ENCODE measurements around the gene NANOS3. TPM values are rescaled to one million over a fixed set of nuclear protein-coding genes. Genes with fewer than 3 reads are reported as not detected.

Gene NANOS3
- total RNA-seq, 1 donor from 2014 or later, result 1.8 TPM

DNA sequence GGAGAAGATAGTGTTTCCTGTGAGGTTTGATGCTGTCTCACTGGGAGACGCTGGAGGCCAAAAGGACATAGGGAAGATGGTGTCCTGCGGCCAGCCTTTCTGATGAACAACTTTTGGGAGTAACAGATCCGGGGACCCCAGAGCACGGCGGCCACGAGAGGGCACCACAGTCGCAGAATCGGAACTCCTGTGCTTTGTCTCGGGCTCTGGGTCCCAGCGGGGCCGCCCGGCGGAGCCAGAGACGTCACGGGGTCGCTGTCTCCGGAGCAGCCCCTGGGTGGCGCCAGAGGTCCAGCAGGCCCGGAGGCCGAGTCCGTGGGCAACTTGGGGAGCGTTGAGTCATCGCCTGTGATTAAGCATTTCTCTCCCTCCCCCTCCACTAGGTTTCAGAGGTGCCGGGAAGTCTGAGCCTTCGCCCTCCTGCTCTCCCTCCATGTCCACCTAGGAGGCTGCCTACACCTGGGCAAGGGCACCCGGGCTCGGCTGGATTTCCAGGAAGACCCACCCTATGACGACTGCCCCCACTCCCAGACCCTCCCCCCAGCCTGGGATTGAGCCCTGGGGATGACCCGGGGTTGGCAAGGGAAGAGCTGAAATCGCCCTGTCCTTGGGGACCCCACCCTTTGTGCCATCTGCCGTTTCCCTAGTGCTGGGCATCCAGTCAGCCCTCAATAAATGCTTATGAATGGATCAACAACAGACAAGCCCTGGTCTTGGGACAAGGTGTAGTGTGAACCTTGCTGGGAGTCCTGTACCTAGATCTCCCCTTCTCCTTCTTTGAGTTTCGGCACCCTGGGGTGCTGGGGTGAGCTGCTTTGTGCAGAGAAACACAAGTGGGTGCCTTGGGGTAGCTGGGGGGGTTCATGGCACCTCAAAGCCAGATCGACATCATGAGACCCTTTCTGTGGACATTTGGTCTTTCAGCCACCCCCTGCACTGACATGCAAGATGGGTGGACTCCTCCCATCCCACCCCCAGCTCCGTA is 3.4 kb downstream of the NANOS3 start:
- ATAC-seq (ENCODE audit: poor library complexity) (peak; percentile 97), DNase-seq (peak; percentile 99)
- intact Hi-C loops (cut with DNase I), result loop anchor here (5.0 kb wide), 1 partner anchor 192 kb away; the partner anchor contains the start of gene MISP3

- intact Hi-C loops (cut with DNase I), result loop anchor here (5.0 kb wide), 1 partner anchor 191 kb away; the partner anchor contains the start of gene MISP3
- DNase-seq, result no peak
- ATAC-seq (ENCODE audit: poor library complexity), result no peak
Observed at GRCh38 chr19:13881251-13881691, 4.3 kb downstream of the NANOS3 start.

DNA sequence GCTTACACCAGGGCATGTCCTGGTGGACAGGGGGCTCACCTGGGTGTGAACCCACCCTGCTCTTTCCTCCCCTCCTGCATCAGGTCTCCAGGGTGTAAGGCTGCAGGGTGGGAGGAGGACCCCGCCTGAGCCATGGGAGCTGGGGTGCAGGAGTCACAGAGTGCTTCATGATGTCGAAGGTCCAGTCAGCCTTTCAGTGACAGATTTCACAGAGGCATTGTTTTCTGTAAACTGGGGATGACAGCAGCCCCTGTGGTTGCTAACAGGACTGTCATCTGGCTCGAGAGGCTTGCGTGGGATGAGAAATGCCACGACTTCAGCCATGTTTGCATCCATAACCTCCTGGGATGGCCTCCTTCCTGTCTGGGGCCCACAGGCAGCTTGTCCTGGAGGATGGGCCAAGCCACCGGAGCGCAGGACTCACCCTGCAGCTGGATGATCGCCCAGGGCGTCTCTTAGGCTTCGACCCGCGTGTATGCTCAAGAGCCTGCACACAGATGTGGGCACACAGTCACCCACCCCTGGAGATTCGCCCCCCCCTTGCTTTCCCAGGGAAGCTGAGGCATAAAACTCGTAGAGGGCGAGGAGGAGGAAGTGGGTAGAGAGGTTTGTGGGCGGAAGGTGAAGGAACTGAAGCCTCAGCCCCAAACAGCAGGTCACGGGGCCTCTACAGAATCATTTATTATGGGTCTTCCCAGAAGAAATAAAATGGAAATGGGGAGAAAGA is 4.9 kb downstream of the NANOS3 start:
- DNase-seq (peak; percentile 65), ATAC-seq (ENCODE audit: poor library complexity) (no peak)
- intact Hi-C loops (cut with DNase I), result loop anchor here (5.0 kb wide), 1 partner anchor 190 kb away; the partner anchor contains the start of gene MISP3

DNA sequence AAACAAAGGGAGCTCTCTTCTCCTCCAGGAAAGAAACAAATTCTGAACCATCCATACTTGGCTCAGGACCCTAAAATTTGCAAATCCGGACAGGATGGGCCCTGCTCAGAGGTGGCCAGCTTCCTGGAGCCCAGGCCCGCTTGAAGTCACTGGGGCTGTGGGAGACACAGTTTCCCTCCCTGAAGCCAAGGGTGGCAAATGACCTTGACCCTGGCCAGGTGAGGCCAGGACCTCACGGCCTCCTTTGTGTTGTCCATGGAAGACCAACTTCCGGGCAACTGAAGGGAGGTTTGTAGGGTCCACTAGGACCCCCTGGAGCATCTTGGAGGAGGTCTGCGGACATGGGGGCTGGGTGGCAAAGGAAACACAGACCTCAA is 5.5 kb downstream of the NANOS3 start:
- no peak for ATAC-seq (ENCODE audit: poor library complexity)
- intact Hi-C loops (cut with DNase I), result loop anchor here (5.0 kb wide), 1 partner anchor 190 kb away; the partner anchor contains the start of gene MISP3

DNA sequence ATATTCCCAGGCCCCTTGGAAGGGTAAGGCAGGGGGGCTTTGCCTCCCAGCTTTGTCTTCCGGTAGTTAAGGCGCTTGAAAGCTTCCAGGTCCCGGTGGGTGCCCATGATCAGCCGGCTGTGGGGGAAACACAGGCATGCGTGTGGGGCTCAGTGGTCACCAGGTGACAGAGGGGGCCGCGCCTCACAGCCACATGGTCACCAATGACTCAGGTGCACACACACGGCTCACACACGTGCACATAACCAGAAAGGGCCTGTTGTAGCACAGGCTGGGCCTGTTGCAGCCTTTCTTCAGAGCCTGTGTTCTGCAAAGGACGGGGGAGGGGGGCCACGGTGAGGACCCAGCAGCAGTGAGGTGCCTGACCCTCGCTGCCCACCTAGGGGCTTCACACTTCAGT is 5.9 kb downstream of the NANOS3 start:
- ATAC-seq (ENCODE audit: poor library complexity) (no peak), DNase-seq (no peak)
- intact Hi-C loops (cut with DNase I), result loop anchor here (5.0 kb wide), 1 partner anchor 189 kb away; the partner anchor contains the start of gene MISP3

More for the DNA sequence above, 5.5 kb downstream of the NANOS3 start:
- DNase-seq, result no peak

DNA sequence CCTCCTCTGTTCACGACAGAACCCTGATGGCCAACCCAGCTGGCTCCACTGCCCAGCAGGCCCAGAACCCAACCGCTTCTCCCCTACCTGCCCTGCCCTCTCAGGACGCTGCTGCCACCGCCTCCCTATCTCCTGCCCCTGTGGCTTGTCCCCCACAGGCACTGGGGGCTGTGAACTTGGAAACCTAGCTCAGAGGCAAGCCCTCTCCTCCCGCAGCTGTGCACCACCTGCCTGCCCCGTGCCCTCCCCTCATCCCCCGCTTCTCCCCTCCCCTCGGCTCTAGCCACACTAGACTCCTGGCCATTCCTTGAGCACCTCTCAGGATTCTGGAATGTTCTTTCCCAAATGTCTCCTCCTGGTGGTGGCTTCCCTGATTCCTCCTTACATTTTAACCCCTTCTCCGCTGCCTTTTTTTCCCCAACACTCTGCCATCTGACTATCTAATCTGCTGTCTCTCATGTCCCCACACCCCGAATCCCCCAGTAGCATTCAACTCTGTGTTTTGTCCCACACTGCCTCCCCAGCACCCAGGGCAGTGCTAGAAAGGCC is 6.7 kb downstream of the NANOS3 start:
- ATAC-seq (ENCODE audit: poor library complexity) (no peak), DNase-seq (no peak)
- intact Hi-C loops (cut with DNase I), result loop anchor here (5.0 kb wide), 1 partner anchor 189 kb away; the partner anchor contains the start of gene MISP3

DNA sequence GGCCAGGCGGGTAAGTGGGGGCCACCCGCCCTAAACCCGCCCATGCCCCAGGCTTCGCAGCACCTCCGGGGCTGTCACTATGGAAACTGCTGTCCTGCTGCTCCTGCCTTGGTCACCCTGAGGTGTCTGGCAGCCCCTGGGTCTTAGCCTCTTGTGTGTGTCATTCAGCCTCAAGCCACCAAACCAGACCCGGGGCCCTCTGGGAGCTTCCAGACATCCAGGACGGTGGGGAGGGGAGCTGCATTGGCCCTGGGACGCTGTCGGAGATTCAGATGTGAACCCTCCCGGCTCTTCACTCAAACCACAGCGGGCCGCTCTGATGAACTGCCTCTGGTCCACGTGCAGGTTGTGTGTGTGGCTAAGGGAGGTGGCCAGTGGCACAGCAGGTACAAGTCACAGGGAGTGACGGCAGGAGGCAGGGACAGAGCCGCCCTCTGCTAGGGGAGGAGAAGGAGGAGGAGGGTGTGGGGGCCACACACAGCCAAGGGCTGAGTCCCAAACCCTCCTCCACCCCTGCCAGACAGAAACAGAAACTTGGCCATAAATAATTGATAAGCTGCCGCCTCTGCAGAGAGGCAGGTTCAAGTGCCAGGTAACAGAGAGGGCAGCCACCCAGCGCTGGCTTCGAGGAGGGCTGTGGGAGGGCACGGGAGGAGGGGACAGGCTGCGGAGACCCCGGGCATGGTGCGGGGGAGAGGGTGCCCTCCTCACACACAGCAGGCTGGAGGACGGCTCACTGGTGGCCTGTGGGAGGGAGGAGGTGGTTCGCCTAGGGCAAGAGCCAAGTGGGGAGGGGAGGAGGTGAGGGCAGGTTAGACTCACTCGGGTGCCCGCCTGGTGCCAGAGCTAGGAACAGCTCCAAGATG is 8.0 kb downstream of the NANOS3 start:
- ATAC-seq (ENCODE audit: poor library complexity) (peak; percentile 9), DNase-seq (no peak)
- intact Hi-C loops (cut with DNase I), result loop anchor here (5.0 kb wide), 1 partner anchor 187 kb away; the partner anchor contains the start of gene MISP3

DNA sequence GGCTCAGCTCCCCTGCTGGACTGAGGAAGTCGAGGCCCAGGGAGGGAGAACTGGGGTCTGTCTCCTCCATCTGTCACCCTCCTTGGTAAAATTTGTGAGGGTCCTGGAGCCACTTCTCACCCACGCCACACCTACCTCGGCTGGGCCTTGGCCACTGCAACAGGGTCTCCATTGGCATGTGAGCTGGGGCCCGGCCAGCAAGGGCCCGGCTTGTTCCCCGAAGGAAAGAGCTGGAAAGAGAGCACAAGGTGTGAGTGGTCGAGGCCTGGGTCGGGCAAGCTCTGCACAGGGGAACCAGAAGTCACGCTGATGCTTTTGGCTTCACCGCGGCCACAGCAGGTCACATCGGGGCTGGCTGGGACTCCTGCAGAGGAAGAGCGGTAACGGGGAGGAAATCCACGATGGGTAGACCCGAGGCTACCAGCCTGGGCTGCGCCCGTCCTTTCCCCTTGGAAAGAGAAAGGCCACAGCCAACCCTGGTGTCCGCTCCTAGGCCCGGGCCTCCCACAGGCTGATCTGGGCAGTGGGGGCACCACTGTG is 9.0 kb downstream of the NANOS3 start:
- DNase-seq (no peak), ATAC-seq (ENCODE audit: poor library complexity) (no peak)
- intact Hi-C loops (cut with DNase I), result no loop called here

GRCh38 chr19:13887018-13887436 is 10.1 kb downstream of the NANOS3 start:
- DNase-seq (no peak), ATAC-seq (ENCODE audit: poor library complexity) (no peak)
- intact Hi-C loops (cut with DNase I), result no loop called here

DNA sequence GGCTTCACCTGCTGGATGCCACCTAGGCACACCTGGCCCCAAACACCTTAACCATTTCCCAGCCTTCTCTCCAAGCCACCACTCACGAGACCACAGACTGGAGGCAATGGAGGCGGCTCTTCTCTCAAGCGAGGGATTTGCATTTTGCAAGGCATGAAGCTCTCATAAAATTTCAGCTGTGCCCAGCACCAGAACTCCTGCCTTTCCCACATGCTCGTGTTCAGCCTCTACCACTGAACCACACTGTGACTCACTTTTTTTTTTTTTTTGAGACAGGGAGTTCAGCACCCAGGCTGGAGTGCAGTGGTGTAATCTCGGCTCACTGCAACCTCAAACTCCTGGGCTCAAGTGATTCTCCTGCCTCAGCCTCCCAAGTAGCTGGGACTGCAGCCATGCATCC is 10.6 kb downstream of the NANOS3 start:
- ATAC-seq (ENCODE audit: poor library complexity), result no peak
- intact Hi-C loops (cut with DNase I), result no loop called here
- DNase-seq, result no peak

GRCh38 chr19:13888281-13888680 is 11.3 kb downstream of the NANOS3 start:
- DNase-seq (no peak), ATAC-seq (ENCODE audit: poor library complexity) (no peak)
- intact Hi-C loops (cut with DNase I), result no loop called here

DNA sequence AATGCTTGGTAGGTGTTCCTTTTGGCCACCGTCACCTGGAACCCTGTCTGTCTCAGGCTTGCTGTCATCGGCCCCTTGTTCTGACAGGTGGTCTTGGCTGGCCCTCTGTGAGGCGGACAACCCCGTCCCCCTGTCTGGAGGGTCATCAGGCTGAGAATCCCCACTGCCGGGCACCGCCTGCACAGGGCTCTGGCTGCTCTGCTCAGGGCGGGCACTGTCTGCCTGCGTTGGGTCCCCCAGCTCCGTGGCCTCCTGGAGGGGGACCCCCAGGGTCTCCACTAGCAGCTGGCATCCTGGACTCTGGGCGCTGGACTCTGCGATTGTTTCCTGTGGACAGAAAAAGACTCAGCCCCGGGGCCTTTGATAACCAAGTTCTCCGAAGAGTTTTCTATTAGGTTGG is 13.2 kb downstream of the NANOS3 start:
- ATAC-seq (ENCODE audit: poor library complexity) (no peak), DNase-seq (no peak)
- intact Hi-C loops (cut with DNase I), result no loop called here

- no peak for DNase-seq
- no peak for ATAC-seq (ENCODE audit: poor library complexity)
- intact Hi-C loops (cut with DNase I), result no loop called here
Observed at GRCh38 chr19:13892870-13893269, 15.9 kb downstream of the NANOS3 start.

DNA sequence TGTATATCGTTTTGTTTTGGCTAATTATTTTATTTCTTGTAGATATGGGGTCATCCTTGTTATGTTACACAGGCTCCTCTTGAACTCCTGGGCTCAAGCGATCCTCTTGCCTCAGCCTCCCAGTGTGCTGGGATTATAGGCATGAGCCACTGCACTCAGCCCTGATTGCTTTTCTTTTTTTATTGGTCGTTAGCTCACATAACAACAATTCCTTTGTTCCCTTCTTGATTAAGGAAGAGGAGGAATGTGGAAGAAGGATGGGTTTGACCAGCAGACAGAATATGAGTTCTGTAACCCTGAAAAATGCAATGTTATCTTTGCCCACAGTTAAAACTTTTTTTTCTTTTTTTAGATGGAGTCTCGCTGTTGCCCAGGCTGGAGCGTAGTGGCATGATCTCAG is 17.6 kb downstream of the NANOS3 start:
- no peak for ATAC-seq (ENCODE audit: poor library complexity)
- DNase-seq, result no peak
- intact Hi-C loops (cut with DNase I), result no loop called here

DNA sequence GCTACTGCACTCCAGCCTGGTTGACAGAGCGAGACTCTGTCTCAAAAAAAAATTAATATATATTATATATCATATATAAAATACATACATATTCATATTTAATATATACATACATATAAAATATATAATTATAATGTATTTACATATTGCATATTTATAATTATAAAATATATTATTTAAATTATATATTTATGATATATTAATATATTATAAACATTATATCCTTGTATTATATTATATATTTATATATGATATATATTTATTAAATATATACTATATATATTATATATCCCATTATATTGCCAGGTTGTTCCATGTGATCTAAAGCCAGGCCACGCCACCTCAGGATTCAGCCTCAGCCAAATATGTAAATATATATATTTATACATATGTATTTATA is 19.3 kb downstream of the NANOS3 start:
- ATAC-seq (ENCODE audit: poor library complexity) (no peak), DNase-seq (no peak)
- intact Hi-C loops (cut with DNase I), result no loop called here

DNA sequence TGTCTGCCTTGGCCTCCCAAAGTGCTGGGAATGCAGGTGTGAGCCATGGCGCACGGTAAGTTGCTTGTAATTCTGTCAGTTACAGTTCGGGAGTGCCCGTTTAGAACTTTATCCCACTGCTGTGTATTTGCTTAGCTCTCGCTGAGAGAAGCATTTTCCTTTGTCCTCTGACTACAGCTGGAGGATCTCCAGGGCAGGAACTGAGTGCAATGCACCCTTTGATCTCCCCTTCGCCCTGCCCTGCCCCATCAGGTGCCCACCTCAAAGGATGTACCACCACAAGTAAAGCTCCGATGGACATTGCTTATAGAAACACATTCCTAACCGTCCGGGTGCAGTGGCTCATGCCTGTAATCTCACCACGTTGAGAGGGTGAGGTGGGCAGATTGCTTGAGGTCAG is 22.5 kb downstream of the NANOS3 start:
- no peak for DNase-seq
- no peak for ATAC-seq (ENCODE audit: poor library complexity)
- intact Hi-C loops (cut with DNase I), result no loop called here

DNA sequence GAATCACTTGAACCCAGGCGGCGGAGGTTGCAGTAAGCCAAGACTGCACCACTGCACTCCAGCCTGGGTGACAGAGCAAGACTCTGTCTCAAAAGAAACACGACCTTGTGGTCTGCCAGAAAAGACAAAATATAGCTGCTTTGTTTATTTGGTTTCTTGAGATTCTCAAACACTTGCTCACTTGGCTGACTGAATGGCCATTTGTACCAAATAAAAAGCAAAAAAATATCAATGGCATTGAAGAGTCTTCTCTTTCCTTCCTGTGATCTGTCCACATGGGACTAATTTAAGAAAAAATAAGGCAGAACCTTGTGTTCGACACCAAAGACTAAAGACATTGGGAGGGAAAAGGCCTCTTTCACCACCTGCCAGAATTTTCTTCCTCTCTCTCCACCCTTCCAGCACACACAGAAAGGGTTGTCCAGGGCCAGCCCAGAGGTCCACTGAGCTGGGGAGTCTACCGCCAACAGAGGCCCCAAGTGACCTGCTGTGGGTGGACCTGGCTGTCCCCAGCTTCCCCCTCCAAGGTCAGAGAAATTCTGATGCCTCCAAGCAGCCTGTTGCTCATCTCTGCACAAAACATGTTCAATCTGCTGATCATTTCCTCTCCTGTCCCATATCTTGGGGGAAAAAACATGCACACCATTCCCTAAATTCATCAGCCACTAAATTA is 23.1 kb downstream of the NANOS3 start:
- DNase-seq, result no peak
- intact Hi-C loops (cut with DNase I), result no loop called here
- no peak for ATAC-seq (ENCODE audit: poor library complexity)
